Natural killer cell (primary cell): ENCODE data around the gene PPT1. TPM values are rescaled to one million over a fixed set of nuclear protein-coding genes. Genes with fewer than 3 reads are reported as not detected.

Experiments
- total RNA-seq, 4 donors: library from RNA; stranded (reverse); fragments of 120-200 nt in 1 of 4; gene quantifications; one replicate each; pipeline versions ENCODE4 v1.2.3 to v1.2.4, GENCODE V29; 2013 to 2022

Gene PPT1
- total RNA-seq, 3 donors from 2014 or later (not counting 1 experiment from before 2014, with no cell fraction given), result 24.9 to 34.5 (median 29.9) TPM

Other genes with a start within 250 kb of the PPT1 start
- 10 to 100 TPM in 1 of 3 donors, 1 to 10 TPM in 2; 8.8 to 14.6 (median 9.9) TPM for gene TRIT1, start 213.7 kb downstream of the PPT1 start, total RNA-seq
- 1 to 10 TPM in 1 of 3 donors, under 1 TPM in 2; 0.70 to 1.9 (median 0.92) TPM for gene MYCL, start 195.3 kb downstream of the PPT1 start, total RNA-seq
- 1 to 10 TPM; 2.8 to 4.4 (median 3.7) TPM for gene MFSD2A, start 142.1 kb downstream of the PPT1 start, total RNA-seq
- gene CAP1, start 56.5 kb downstream of the PPT1 start, total RNA-seq, result 100 to 1,000 TPM; 482 to 541 (median 537) TPM
- 10 to 100 TPM; 25.6 to 29.7 (median 26.7) TPM for gene RLF, start 64.1 kb upstream of the PPT1 start, total RNA-seq
- gene TMCO2, start 150.7 kb upstream of the PPT1 start, total RNA-seq, result not detected
- gene ZMPSTE24, start 161.0 kb upstream of the PPT1 start, total RNA-seq, result 10 to 100 TPM; 15.3 to 19.5 (median 19.3) TPM
- gene COL9A2, start 220.0 kb upstream of the PPT1 start, total RNA-seq, result 1 to 10 TPM; 2.4 to 2.6 (median 2.5) TPM